D721Med (cell line): Measurements from ENCODE around the gene RIMBP2.

Experiments
- DNase-seq: peaks from one replicate; pipeline ENCODE4 v3.0.0; 2011; ENCODE audit warnings: low spot score; ENCODE audit not compliant: insufficient read length
- FAIRE-seq: peaks from 2 replicates; lab custom pipeline; 2011; peaks lifted over from hg19 to GRCh38; lab: Jason Lieb, UNC
- CTCF ChIP-seq: IDR thresholded peaks from 2 replicates; pipeline ENCODE4 v1.5.1; 2012; ENCODE audit warnings: mild to moderate bottlenecking, control low read depth; ENCODE audit not compliant: insufficient read depth; ENCODE audit errors: missing control alignments

The RIMBP2 gene

GRCh38 chr12:130499474-130499873 lies 216.6 kb downstream of the RIMBP2 start:
- DNase-seq = no peak
- TF ChIP-seq CTCF = no peak
- no peak for FAIRE-seq

GRCh38 chr12:130498589-130499385 lies 217.3 kb downstream of the RIMBP2 start:
- no peak for FAIRE-seq
- DNase-seq = no peak
- TF ChIP-seq CTCF = no peak

- TF ChIP-seq CTCF = no peak
- DNase-seq (no peak), FAIRE-seq (no peak)
Observed at GRCh38 chr12:130497991-130498390, 218.1 kb downstream of the RIMBP2 start.

- no peak for DNase-seq
- no peak for FAIRE-seq
- TF ChIP-seq CTCF = no peak
Observed at GRCh38 chr12:130497321-130497720, 218.8 kb downstream of the RIMBP2 start.

- TF ChIP-seq CTCF = no peak
- DNase-seq (no peak), FAIRE-seq (no peak)
Observed at GRCh38 chr12:130496516-130497120, 219.5 kb downstream of the RIMBP2 start.

GRCh38 chr12:130495156-130495555 lies 220.9 kb downstream of the RIMBP2 start:
- FAIRE-seq (no peak), DNase-seq (no peak)
- no peak for TF ChIP-seq CTCF

GRCh38 chr12:130494736-130495135 lies 221.4 kb downstream of the RIMBP2 start:
- no peak for DNase-seq
- FAIRE-seq = no peak
- no peak for TF ChIP-seq CTCF
